DND-41 (cell line): Measurements from ENCODE around the gene SNAP47.
"Not testable (repeated sequence)": the region's sequence is repeated elsewhere in the genome, so short reads cannot be mapped to it uniquely, and the experiment has no call there.

ENCODE experiments used
- ATAC-seq: fragments of 200-7000 bp; cut with Tn5 transposase; 3 replicates; pipeline ENCODE4 v1.9.1; 2021; ENCODE audit warnings: low read depth; ENCODE audit not compliant: insufficient read depth
- DNase-seq: peaks from one replicate; pipeline ENCODE4 v3.0.0-alpha.2; 2020
- H2AFZ ChIP-seq: 2 replicates; pipeline ENCODE4 v1.6.0; 2012; ENCODE audit warnings: low read depth, low read length
- H3K27ac ChIP-seq: 2 replicates; pipeline ENCODE4 v1.5.1; 2012; ENCODE audit warnings: low read length, inconsistent platforms
- H3K27me3 ChIP-seq: fragments of 200-600 bp; sonication (generic); 2 replicates; pipeline ENCODE4 v1.6.0; 2012; ENCODE audit warnings: low read length, mild to moderate bottlenecking, inconsistent platforms; ENCODE audit not compliant: insufficient read depth, poor library complexity
- H3K36me3 ChIP-seq: 2 replicates; pipeline ENCODE4 v1.5.1; 2012; ENCODE audit warnings: low read length, inconsistent platforms; ENCODE audit not compliant: insufficient read depth
- H3K4me1 ChIP-seq: 2 replicates; pipeline ENCODE4 v1.5.1; 2012; ENCODE audit warnings: mild to moderate bottlenecking, low read length; ENCODE audit not compliant: insufficient read depth
- H3K4me2 ChIP-seq: 2 replicates; pipeline ENCODE4 v1.6.0; 2012; ENCODE audit warnings: mild to moderate bottlenecking, moderate library complexity, low read length, inconsistent platforms; ENCODE audit not compliant: insufficient read depth
- H3K4me3 ChIP-seq, 2 experiments: fragments of 200-600 bp in 1 of 2; shearing (Covaris generic) in 1 of 2; 2 replicates each; pipeline ENCODE4 v1.5.1; 2012 to 2016; ENCODE audit warnings: inconsistent platforms in 2 of 2, low read length in 2 of 2, mild to moderate bottlenecking in 2 of 2, low read depth in 1 of 2, moderate library complexity in 1 of 2
- H3K79me2 ChIP-seq: 2 replicates; pipeline ENCODE4 v1.6.0; 2012; ENCODE audit warnings: low read length, inconsistent platforms; ENCODE audit not compliant: insufficient read depth
- H3K9ac ChIP-seq: 2 replicates; pipeline ENCODE4 v1.6.0; 2012; ENCODE audit warnings: low read depth, mild to moderate bottlenecking, inconsistent platforms, low read length, moderate library complexity
- H3K9me3 ChIP-seq: 2 replicates; pipeline ENCODE4 v1.5.1; 2012; ENCODE audit warnings: low read length, moderate library complexity, mild to moderate bottlenecking, inconsistent platforms; ENCODE audit not compliant: insufficient read depth, severe bottlenecking
- H4K20me1 ChIP-seq: 2 replicates; pipeline ENCODE4 v1.6.0; 2012; ENCODE audit warnings: low read length; ENCODE audit not compliant: insufficient read depth
- CTCF ChIP-seq: IDR thresholded peaks from 2 replicates; pipeline ENCODE4 v1.5.1; 2012; ENCODE audit warnings: borderline replicate concordance, low read length, moderate library complexity, mild to moderate bottlenecking; ENCODE audit not compliant: poor library complexity, severe bottlenecking; ENCODE audit errors: extremely low read depth
- EZH2 ChIP-seq: IDR thresholded peaks from 3 replicates; pipeline ENCODE4 v1.6.1; 2012; ENCODE audit warnings: borderline replicate concordance, low read depth, mild to moderate bottlenecking, moderate library complexity, low read length, inconsistent platforms; ENCODE audit not compliant: severe bottlenecking

Gene SNAP47

DNA sequence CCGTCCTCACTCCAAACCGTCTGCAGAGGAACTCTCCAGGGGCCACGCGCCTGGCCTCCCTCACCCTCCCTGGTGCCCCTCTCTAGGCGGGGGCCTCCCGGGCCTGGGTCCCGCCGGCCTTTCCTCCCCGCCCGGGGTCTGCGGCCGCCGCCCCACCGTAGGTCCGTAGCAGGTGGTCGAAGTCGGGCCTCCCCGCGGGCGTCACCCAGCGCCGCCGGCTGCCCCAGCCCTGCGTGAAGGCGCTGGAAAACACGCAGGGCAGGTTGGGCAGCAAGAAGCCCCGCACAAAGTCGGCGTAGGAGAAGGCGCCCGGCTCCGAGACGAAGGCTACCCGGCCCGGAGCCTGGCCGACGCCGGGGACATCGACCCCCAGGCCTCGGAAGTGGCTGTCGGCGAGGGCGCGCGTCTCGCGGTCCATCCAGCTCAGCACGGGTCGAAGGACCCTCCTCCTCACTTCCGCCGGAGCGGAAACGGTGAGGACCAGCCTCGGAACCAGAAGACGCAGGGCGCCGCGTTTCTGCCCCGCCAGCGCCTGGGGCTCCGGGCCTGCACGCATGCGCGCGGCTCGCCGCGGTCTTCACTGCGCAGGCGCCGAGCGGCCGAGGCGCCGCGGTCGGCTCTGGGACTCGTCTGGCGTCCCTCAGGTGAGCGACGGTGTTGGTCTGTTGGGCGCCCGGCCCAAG, at the start of gene SNAP47, which contains the start of gene JMJD4:
Gene SNAP47, plus strand, starts transcription at position 580 of the 683 bp plus-strand sequence. CDS start 12,302 bp downstream, outside the sequence.
Gene JMJD4, minus strand, starts transcription at position 447 of the 683 bp plus-strand sequence. Its CDS starts 29 bp downstream, at position 418.
- peak within 1 kb of the TSS; percentile 88 to 95; a peak in 3 of 4 replicates for H3K4me3 ChIP-seq
- H2AFZ ChIP-seq, result peak within 1 kb of the TSS; percentile 94
- H3K27ac ChIP-seq, result peak within 1 kb of the TSS; percentile 86
- TF ChIP-seq EZH2 (no peak), CTCF (no peak)
- peaks cover 58% of the 10 kb centered on the region for H4K20me1 ChIP-seq
- H3K4me2 ChIP-seq, result peak within 1 kb of the TSS; percentile 99
- peaks cover 75% of the 10 kb centered on the region for H3K79me2 ChIP-seq
- H3K27me3 ChIP-seq, result no peaks in the 10 kb centered on the region
- peak within 1 kb of the TSS; percentile 96 for H3K9ac ChIP-seq
- peak; percentile 91 for ATAC-seq
- no peaks in the 10 kb centered on the region for H3K9me3 ChIP-seq
- peaks cover 39% of the 10 kb centered on the region for H3K4me1 ChIP-seq
- peak; percentile 93 for DNase-seq
- H3K36me3 ChIP-seq, result peaks cover 48% of the 10 kb centered on the region

DNA sequence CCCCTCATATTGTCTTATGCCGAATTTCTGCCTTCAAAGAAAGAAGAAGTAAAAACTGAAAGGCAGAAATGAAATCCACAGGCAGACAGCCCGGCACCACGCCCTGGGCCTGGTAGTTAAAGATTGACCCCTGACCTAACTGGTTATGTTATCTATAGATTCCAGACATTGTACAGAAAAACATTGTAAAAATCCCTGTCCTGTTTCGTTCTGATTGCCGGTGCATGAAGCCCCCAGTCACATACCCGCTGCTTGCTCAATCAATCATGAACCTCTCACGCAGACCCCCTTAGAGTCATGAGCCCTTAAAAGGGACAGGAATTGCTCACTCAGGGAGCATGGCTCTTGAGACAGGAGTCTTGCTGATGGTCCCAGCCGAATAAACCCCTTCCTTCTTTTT, 49.4 kb upstream of the SNAP47 start:
- Histone ChIP-seq H3K79me2 (no peaks in the 10 kb centered on the region), H2AFZ (no peak overlapping the region), H3K27me3 (no peaks in the 10 kb centered on the region), H3K4me3 (no peak overlapping the region), H3K27ac (no peak overlapping the region), H3K4me2 (no peak overlapping the region), H3K9me3 (no peaks in the 10 kb centered on the region), H3K36me3 (no peaks in the 10 kb centered on the region), H4K20me1 (no peaks in the 10 kb centered on the region), H3K4me1 (no peaks in the 10 kb centered on the region), H3K9ac (no peak overlapping the region)
- TF ChIP-seq CTCF (no peak), EZH2 (no peak)
- DNase-seq, result no peak
- no peak for ATAC-seq

GRCh38 chr1:227697321-227697864, 37.8 kb upstream of the SNAP47 start:
- H4K20me1 ChIP-seq, result no peaks in the 10 kb centered on the region

GRCh38 chr1:227701631-227702030, 33.6 kb upstream of the SNAP47 start:
- not testable (repeated sequence) for H4K20me1 ChIP-seq, H3K4me3 ChIP-seq, H3K9ac ChIP-seq, H3K4me2 ChIP-seq, DNase-seq, ATAC-seq, H3K27ac ChIP-seq, H3K36me3 ChIP-seq, H3K4me1 ChIP-seq, H3K27me3 ChIP-seq, H2AFZ ChIP-seq, H3K9me3 ChIP-seq, H3K79me2 ChIP-seq

More at GRCh38 chr1:227697321-227697864, 37.8 kb upstream of the SNAP47 start:
- DNase-seq, result no peak
- Histone ChIP-seq H3K4me3 (no peak overlapping the region), H3K79me2 (no peaks in the 10 kb centered on the region), H3K4me2 (no peak overlapping the region), H3K9ac (no peak overlapping the region), H3K4me1 (no peaks in the 10 kb centered on the region), H2AFZ (no peak overlapping the region), H3K36me3 (no peaks in the 10 kb centered on the region), H3K9me3 (peaks cover 6% of the 10 kb centered on the region), H3K27me3 (no peaks in the 10 kb centered on the region), H3K27ac (no peak overlapping the region)
- TF ChIP-seq EZH2 (no peak), CTCF (no peak)
- no peak for ATAC-seq
